HG03575 (cell line): ENCODE results near the gene PLCH1.

ENCODE experiments used
- ATAC-seq: cut with Tn5 transposase; IDR thresholded peaks from one replicate; pipeline ENCODE4 v1.9.1; 2021; ENCODE audit not compliant: unreplicated experiment, insufficient number of reproducible peaks, low FRiP score; ENCODE audit errors: extremely low read depth

Gene PLCH1

GRCh38 chr3:155448531-155448930, 296.3 kb downstream of the PLCH1 start:
- ATAC-seq, result no peak

GRCh38 chr3:155446366-155446765, 298.5 kb downstream of the PLCH1 start:
- ATAC-seq, result no peak

GRCh38 chr3:155444771-155445170, 300.1 kb downstream of the PLCH1 start:
- ATAC-seq, result no peak

- ATAC-seq, result no peak
Observed at GRCh38 chr3:155443815-155444214, 301.1 kb downstream of the PLCH1 start.

- ATAC-seq, result no peak
Observed at GRCh38 chr3:155442072-155442471, 302.8 kb downstream of the PLCH1 start.

- ATAC-seq, result no peak
Observed at GRCh38 chr3:155441506-155441905, 303.4 kb downstream of the PLCH1 start.

- no peak for ATAC-seq
Observed at GRCh38 chr3:155441026-155441425, 303.8 kb downstream of the PLCH1 start.

- no peak for ATAC-seq
Observed at GRCh38 chr3:155435821-155436220, 309.1 kb downstream of the PLCH1 start.

GRCh38 chr3:155431856-155432570, 312.9 kb downstream of the PLCH1 start:
- no peak for ATAC-seq

- ATAC-seq, result no peak
Observed at GRCh38 chr3:155428563-155428962, 316.3 kb downstream of the PLCH1 start.

- ATAC-seq, result no peak
Observed at GRCh38 chr3:155426524-155427230, 318.2 kb downstream of the PLCH1 start.

- ATAC-seq, result no peak
Observed at GRCh38 chr3:155425396-155425795, 319.5 kb downstream of the PLCH1 start.

- no peak for ATAC-seq
Observed at GRCh38 chr3:155424323-155424710, 320.6 kb downstream of the PLCH1 start.

GRCh38 chr3:155423526-155424322, 321.1 kb downstream of the PLCH1 start:
- ATAC-seq, result no peak

GRCh38 chr3:155420881-155421486, 323.9 kb downstream of the PLCH1 start:
- no peak for ATAC-seq

- no peak for ATAC-seq
Observed at GRCh38 chr3:155420406-155420805, 324.5 kb downstream of the PLCH1 start.

- no peak for ATAC-seq
Observed at GRCh38 chr3:155418407-155418806, 326.5 kb downstream of the PLCH1 start.

- no peak for ATAC-seq
Observed at GRCh38 chr3:155417119-155417517, 327.8 kb downstream of the PLCH1 start.

GRCh38 chr3:155416500-155417118, 328.3 kb downstream of the PLCH1 start:
- ATAC-seq, result no peak
